NCI-H2196 (cell line): ENCODE measurements around the gene LYRM4.

Experiments
- DNase-seq: peaks from one replicate; lab custom pipeline; 2025; ENCODE audit not compliant: unreplicated experiment; lab: John Stamatoyannopoulos, UW

The LYRM4 gene

GRCh38 chr6:5247201-5247600, 13.5 kb downstream of the LYRM4 start:
- no peak for DNase-seq

GRCh38 chr6:5246141-5247097, 14.3 kb downstream of the LYRM4 start:
- no peak for DNase-seq

DNA sequence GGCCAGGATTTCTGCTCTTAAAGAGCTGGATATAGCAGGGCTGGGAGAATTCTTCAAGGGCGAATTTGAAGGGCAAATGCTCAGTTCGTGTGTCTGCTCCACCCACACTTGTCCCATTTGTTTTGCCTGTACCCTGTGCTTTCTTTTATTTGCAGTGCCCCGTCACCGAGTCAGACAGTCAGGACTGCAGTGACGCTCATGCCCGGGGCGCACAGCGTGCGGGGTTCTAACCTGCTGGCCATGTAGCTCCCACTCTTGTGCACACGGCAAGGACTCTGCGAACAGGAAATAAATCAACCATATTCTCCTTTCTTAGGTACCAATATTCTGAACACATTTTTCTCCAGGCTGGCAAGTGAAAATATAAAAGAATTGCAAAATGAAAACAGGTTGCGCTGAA, 17.7 kb downstream of the LYRM4 start:
- no peak for DNase-seq

DNA sequence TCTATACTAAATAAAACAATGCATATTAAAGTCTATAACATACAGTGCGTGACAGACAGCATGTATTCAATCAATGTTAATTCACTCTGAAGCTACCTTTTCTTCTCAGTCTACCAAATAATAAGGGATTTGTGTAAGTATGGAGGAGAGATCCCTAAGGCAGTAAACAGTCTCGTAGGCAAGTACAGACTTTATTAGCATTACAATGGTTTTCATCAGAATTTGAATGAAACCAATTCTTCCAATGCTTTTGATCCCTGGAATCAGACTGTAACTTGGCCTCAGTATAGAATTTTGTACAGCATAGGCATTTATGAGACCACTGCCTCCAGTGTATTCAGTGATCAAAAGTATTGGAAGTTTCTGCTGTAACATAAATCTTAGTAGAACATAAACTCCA, 19.5 kb downstream of the LYRM4 start:
- no peak for DNase-seq

GRCh38 chr6:5238336-5238735, 22.4 kb downstream of the LYRM4 start:
- DNase-seq: no peak

DNA sequence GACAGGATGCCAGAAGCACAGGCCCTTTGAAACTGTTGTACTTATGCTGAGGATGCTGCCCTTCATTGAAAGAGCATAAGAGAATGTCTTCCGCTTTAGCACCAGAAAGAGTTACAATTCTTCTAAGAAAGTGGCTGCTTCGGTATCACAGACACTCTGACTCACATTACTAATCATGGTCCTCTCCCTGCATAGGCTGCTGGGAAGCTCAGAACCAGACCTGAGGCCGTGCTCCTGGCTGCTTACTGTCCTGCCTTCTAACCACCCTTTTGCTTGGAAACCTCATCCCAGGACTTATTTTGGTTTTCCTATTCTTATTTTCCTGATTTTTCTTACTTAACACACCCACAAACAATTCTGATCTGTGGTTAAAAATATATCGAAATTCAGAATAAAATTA, 22.9 kb downstream of the LYRM4 start:
- DNase-seq: no peak

DNA sequence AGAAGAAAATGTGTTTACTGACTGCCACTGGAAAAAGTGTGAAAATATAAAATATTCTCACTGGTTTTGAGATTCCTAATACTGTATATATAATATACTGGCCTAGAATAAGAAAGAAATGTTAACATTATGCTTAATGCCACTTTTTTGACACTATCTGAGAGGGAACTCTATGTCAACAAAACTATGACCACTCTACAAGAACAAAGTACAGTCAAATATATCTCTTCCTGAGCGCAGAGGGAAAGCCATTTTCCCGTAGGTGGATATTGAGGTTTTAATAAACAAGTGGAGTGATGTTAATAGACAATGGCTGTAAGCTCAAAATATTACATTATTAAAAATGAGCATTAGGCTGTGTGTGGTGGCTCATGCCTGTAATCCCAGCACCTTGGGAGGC, 24.9 kb downstream of the LYRM4 start:
- no peak for DNase-seq

- no peak for DNase-seq
Measured at GRCh38 chr6:5234874-5235273, 25.9 kb downstream of the LYRM4 start.

- no peak for DNase-seq
Measured at GRCh38 chr6:5231289-5231688, 29.5 kb downstream of the LYRM4 start.

GRCh38 chr6:5230081-5230480, 30.7 kb downstream of the LYRM4 start:
- DNase-seq: no peak

- DNase-seq: no peak
Measured at GRCh38 chr6:5229356-5229755, 31.4 kb downstream of the LYRM4 start.

DNA sequence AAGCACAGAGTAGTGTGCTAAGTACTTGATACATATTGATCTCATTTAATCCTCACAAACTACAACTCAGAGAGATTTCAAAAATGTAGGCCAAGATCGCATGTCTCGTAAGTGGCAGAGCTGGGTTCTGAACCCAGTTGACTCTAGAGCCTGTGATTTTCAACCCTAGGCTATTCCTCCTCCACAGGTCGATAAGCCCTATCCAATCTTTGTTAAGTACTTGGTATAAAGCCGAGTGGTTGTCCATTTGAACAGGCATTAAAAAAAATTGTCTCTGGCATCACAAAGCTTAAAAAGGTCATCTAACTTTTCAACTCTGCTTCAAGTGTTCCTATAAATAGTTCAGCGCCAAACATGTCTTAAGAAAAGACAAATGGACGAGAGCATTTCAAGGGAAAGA, 37.4 kb downstream of the LYRM4 start:
- DNase-seq: no peak

DNA sequence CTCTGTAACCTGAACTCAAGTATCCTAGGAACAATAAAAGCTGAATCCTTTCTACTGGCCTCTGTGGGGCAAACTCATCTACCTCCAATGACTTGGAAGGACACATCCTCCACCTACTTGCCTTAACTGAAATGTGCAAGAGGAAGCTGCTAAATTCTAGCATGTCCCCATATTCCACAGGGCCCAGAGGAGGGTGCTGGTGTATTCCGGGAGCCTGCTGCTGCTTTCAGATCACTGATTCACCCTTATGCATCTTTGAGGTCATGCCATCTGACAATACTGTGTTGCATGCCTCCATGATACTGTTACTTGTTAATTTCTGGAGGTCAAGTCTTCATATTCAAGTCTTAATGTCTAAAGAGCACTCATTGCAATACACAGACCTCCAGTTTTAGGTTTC, 40.3 kb downstream of the LYRM4 start:
- no peak for DNase-seq

- DNase-seq: no peak
Measured at GRCh38 chr6:5219011-5219691, 41.6 kb downstream of the LYRM4 start.

DNA sequence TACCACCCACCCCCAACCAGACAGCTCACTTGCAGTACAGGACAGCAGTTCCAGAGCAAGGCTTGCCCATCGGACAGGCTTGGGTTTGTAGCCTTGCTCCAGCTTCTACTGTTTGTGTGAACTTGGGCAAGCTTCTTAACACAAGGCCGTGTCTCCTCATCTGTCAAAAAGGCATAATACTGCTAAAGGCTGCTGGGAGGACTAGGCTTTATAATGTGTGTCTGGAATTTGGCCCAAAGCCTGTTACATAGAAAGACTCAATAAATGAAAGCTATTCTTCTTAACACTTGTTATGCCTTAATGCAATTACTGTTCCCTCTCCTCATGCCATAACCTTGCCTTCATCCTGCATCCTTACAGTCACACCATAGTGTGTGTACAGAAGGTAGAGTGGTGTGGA, 43.4 kb downstream of the LYRM4 start:
- DNase-seq: no peak

- no peak for DNase-seq
Measured at GRCh38 chr6:5215799-5216198, 45.0 kb downstream of the LYRM4 start.

- DNase-seq: no peak
Measured at GRCh38 chr6:5215159-5215558, 45.6 kb downstream of the LYRM4 start.

DNA sequence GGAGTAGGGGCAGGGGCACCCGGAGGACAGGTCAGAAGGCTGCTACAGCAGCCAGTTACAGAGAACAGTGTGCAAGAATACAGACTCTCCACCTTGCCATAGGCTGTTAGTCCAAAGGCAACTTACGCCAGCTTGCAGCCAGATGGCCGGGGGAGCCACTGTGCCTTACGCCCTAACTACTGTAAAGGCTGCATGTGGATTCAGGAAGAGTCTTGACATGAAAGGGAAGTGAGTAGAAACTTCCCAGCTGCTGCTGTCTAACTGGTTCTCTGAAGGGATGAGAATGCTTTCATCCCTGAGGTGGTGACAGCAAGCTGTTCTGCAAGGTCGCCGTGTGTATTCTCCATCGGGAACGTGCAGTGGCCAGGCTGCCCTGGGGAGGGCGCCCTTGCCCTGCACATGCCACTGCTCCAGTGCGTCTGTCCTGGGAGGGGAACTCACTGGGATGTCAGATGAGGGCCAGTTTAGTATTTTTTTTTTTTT, 46.1 kb downstream of the LYRM4 start:
- DNase-seq: peak; percentile 30

DNA sequence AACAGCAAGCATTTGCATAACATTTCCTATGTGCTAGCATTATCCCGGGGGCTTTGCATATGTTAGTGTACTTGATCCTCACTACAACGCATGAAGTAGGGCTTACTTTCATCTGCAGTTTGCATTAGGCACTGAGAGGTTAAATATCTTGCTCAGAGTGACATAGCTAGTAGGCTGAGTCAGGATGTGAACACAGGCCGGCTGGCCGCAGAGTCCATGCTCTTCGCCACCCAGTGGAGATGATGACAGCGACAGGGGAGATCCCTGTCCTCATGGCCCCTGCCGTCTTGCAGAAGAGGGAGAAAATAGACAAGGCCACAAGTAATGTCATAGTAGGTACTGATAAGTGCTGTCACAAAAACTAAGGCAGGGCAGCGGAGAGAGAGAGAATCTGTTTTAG, 46.9 kb downstream of the LYRM4 start:
- no peak for DNase-seq

- no peak for DNase-seq
Measured at GRCh38 chr6:5211492-5211891, 49.3 kb downstream of the LYRM4 start.

DNA sequence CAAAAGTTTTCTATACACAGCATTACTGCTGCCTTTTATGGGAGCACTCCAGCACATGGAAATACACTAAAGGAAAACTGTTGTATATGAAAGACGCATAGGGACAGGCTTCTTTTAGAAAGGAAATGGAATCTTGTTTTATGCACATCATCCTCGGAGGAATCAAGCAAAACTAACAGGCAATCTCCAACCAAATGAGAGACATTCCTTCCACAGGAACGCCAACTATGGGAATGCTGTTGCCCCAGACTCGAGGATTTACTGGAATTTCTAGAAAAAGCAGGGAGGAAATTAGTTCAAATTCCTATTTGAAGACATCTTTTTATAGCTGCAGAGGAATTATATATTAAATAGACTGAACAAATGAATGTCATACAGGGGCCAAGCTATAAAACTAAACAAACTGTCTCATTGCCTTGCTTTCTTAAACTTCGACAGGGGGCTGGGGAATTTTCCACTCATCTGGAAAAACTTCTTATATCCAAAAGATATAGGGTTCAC, 52.2 kb downstream of the LYRM4 start:
- DNase-seq: no peak

- DNase-seq: no peak
Measured at GRCh38 chr6:5208057-5208456, 52.7 kb downstream of the LYRM4 start.
